ENCODE measurements around the gene COL5A1. TPM values are rescaled to one million over a fixed set of nuclear protein-coding genes. Genes with fewer than 3 reads are reported as not detected.

COL5A1 gene
- total RNA-seq, 1 donor from 2014 or later, result 13.9 TPM

- Histone ChIP-seq H3K9me3 (replicated peaks) (no peaks in the 10 kb centered on the region), H3K4me1 (peaks cover 41% of the 10 kb centered on the region), H3K4me3 (no peak overlapping the region), H3K27ac (replicated peaks) (peak overlapping the region; percentile 62), H3K27me3 (ENCODE audit: low read depth) (no peaks in the 10 kb centered on the region), H3K36me3 (no peaks in the 10 kb centered on the region)
- DNase-seq, result no peak
- intact Hi-C loops (cut with micrococcal nuclease), result no loop called here
- TF ChIP-seq CTCF (IDR thresholded peaks at IDR 0.05; ENCODE audit: borderline replicate concordance), result no peak
These were observed 86.6 kb downstream of the COL5A1 start for GRCh38 chr9:134728021-134728795.

- no peak for TF ChIP-seq CTCF (IDR thresholded peaks at IDR 0.05; ENCODE audit: borderline replicate concordance)
- no peaks in the 10 kb centered on the region for H3K36me3 ChIP-seq
- no peaks in the 10 kb centered on the region for H3K9me3 ChIP-seq (replicated peaks)
- peaks cover 48% of the 10 kb centered on the region for H3K4me1 ChIP-seq
- intact Hi-C loops (cut with micrococcal nuclease), result no loop called here
- no peak overlapping the region for H3K4me3 ChIP-seq
- H3K27me3 ChIP-seq (ENCODE audit: low read depth), result no peaks in the 10 kb centered on the region
- peak overlapping the region; percentile 62 for H3K27ac ChIP-seq (replicated peaks)
- DNase-seq, result no peak
These were observed 87.3 kb downstream of the COL5A1 start for GRCh38 chr9:134728801-134729495.

GRCh38 chr9:134730011-134730760, 88.6 kb downstream of the COL5A1 start:
- no peaks in the 10 kb centered on the region for H3K27me3 ChIP-seq (ENCODE audit: low read depth)
- intact Hi-C loops (cut with micrococcal nuclease), result no loop called here
- no peak overlapping the region for H3K4me3 ChIP-seq
- TF ChIP-seq CTCF (IDR thresholded peaks at IDR 0.05; ENCODE audit: borderline replicate concordance), result no peak
- peaks cover 58% of the 10 kb centered on the region for H3K4me1 ChIP-seq
- no peaks in the 10 kb centered on the region for H3K9me3 ChIP-seq (replicated peaks)
- peak; percentile 75 for DNase-seq
- peak overlapping the region; percentile 86 for H3K27ac ChIP-seq (replicated peaks)
- no peaks in the 10 kb centered on the region for H3K36me3 ChIP-seq

GRCh38 chr9:134730761-134731496, 89.3 kb downstream of the COL5A1 start:
- Histone ChIP-seq H3K27me3 (ENCODE audit: low read depth) (no peaks in the 10 kb centered on the region), H3K4me3 (no peak overlapping the region), H3K4me1 (peaks cover 62% of the 10 kb centered on the region), H3K9me3 (replicated peaks) (no peaks in the 10 kb centered on the region), H3K36me3 (no peaks in the 10 kb centered on the region), H3K27ac (replicated peaks) (peak overlapping the region; percentile 86)
- no peak for DNase-seq
- no peak for TF ChIP-seq CTCF (IDR thresholded peaks at IDR 0.05; ENCODE audit: borderline replicate concordance)
- intact Hi-C loops (cut with micrococcal nuclease), result no loop called here
